Gastrocnemius medialis (tissue), 4 donors: ENCODE measurements around the gene SUGCT.

Experiments
- POLR2A ChIP-seq, 2 donors: fragments of 450-650 bp; IDR thresholded peaks; one replicate each; pipeline ENCODE4 v1.6.1; 2017; ENCODE audit warnings: antibody characterized with exemption in 2 of 2, mild to moderate bottlenecking in 2 of 2, moderate library complexity in 2 of 2
- TF ChIP-seq, protein P1 (sequence below), 5 experiments: fragments of 450-650 bp in 3 of 5; fragments of 200-600 bp in 2 of 5; sonication (generic) in 2 of 5; IDR thresholded peaks in 4 of 5; conservative IDR thresholded peaks in 1 of 5; 1 replicate in 4 of 5; 2 replicates in 1 of 5; pipeline ENCODE4 v1.5.1; 2016 to 2019; ENCODE audit warnings: antibody characterized with exemption in 5 of 5, mild to moderate bottlenecking in 3 of 5, moderate library complexity in 3 of 5

GRCh38 chr7:40569326-40569725, 434.5 kb downstream of the SUGCT start:
- TF ChIP-seq, protein P1, sequence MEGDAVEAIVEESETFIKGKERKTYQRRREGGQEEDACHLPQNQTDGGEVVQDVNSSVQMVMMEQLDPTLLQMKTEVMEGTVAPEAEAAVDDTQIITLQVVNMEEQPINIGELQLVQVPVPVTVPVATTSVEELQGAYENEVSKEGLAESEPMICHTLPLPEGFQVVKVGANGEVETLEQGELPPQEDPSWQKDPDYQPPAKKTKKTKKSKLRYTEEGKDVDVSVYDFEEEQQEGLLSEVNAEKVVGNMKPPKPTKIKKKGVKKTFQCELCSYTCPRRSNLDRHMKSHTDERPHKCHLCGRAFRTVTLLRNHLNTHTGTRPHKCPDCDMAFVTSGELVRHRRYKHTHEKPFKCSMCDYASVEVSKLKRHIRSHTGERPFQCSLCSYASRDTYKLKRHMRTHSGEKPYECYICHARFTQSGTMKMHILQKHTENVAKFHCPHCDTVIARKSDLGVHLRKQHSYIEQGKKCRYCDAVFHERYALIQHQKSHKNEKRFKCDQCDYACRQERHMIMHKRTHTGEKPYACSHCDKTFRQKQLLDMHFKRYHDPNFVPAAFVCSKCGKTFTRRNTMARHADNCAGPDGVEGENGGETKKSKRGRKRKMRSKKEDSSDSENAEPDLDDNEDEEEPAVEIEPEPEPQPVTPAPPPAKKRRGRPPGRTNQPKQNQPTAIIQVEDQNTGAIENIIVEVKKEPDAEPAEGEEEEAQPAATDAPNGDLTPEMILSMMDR (IDR thresholded peaks at IDR 0.05 in 4 of 5, conservative IDR thresholded peaks at IDR 0.05 in 1 of 5): no peak
- no peak for TF ChIP-seq POLR2A (IDR thresholded peaks at IDR 0.05)
